HG02981 (cell line): ENCODE results near the gene CRADD.

Experiments
- ATAC-seq: cut with Tn5 transposase; IDR thresholded peaks from one replicate; pipeline ENCODE4 v1.9.1; 2021; ENCODE audit warnings: mild to moderate bottlenecking, moderate library complexity; ENCODE audit not compliant: unreplicated experiment

CRADD gene

GRCh38 chr12:93804392-93805179, 127.4 kb downstream of the CRADD start:
- no peak for ATAC-seq

DNA sequence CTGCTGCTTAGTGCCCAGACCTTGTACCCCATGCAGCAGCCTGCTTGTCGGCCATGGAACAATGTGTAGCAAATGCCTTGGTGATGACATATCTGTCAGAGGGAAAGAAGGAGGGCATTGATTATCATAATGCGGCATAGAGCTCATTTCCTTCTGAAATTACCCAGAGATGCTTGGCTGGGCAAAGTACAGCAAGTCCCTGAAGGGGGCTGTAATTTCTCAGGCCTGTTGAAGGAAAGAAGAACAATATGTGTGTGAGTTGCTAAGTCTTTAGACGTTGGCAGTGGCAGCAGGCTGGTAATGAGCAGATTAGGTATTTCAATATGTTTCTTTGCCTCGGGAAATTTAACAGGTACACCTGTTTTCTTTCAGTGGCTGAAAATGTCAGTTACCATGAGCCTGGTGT, 128.6 kb downstream of the CRADD start:
- ATAC-seq: no peak

DNA sequence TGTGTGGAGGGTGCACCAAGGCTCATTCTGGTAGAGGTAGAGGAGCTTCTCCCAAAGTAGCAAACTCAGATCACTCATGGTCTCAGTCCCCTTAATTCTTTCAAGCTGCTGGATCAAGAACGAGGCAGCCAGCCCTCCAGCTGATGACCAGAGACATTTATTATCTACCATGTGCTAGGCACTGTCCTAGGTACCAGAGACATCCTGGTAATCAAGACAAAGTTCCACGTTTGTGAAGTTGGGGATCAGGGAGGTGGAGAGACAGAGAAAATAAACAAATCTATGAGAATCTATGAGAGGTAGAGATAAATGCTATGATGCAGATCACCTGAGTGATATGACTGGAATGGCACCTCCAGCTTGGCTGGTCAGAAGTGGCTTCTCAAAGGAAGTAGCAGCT, 130.2 kb downstream of the CRADD start:
- ATAC-seq: no peak

DNA sequence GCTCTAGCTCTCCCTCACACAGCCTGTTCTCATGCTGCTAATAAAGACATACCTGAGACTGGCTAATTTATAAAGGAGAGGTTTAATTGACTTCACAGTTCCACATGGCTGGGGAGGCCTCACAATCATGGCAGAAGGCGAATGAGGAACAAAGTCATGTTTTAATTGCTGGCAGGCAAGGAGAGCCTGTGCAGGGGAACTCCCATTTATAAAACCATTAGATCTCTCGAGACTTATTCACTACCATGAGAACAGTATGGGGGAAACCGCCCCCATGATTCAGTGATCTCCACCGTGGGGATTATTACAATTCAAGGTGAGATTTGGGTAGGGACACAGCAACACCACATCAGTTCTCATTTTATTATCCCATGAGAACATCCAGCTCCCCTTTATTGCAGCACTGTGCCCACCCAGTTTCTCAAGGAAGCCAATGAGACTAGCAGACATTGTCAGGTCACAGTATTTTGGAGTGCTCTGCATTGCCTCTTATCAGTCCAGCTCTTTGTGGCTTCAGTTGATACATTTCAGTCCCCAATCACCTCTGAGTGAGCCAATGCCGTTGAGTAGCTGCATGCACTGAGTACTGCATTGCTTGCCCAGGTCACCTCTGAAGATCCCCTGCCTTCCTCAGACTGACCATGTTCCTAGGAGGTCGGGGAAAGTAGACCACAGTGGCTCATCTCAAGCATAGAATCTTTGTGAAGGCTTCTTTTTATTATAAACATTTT, 131.2 kb downstream of the CRADD start:
- ATAC-seq: no peak

DNA sequence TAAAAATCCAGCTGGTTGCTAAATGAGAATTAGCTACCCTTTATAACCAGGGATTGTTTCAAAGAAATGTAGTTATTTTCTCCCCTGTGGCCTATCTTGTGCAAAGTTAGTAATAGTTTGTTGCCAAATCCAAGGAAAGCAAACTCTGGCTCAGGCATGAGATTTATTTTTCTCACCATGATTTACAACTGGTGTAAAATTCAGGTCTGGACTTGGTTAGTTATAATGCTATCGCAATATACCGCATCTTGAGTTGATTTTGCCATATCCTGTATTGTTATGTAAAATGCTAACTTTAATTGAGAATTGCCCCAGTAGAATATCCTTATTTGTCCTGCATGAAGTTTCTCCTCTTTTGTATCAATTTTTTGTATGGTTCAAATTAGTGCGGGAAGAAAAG, 135.5 kb downstream of the CRADD start:
- no peak for ATAC-seq

- no peak for ATAC-seq
These were observed 136.0 kb downstream of the CRADD start for GRCh38 chr12:93813186-93813585.

GRCh38 chr12:93813972-93814821, 137.0 kb downstream of the CRADD start:
- no peak for ATAC-seq

DNA sequence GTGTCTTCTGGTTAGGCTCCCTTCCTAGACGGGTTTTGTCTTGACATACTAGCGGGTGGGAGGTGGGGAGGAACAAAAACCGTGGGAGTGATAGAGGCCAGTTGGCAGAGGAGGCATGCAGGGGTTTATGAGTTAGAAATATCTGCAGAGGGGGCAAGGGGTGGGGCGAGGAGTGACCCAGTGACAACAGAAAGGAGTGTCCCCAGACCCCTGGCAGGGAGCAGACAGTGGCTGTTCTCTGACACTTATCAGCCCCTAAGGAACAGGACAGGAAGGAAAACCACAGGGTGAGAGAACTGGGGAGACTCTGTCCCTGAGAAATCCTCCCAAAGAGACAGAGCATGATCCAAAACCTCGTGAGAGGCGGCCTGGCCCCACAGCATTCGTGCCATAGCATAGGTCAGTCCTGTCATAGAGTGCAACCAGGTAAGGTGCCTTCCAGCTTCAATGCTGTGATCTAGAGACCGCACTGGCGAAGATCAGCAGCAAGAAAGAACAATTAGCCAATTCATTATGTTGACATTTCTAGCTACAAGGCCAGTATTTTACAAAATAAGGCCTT, 141.4 kb downstream of the CRADD start:
- ATAC-seq: no peak

DNA sequence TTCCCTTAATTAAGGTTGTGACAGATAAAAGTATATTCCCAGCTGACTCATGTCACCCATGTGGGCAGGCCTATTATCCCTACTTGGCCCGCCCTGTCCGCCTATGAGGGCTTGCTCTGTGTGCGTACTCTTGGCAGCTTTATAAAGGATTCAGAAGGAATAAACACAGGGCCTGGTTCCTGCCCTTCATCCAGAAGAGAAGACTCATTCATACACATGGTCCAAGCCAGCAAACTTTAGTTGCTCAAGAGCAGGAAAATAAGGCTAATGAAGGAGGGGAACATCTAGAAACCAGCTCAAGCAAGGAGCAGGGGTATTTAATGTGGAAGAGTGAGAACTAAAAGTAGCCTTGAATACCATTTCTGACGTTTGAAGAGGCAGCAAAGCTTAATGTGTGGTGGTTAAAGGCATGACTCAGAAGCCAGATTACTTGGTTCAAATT, 141.9 kb downstream of the CRADD start:
- no peak for ATAC-seq

- ATAC-seq: no peak
These were observed 146.6 kb downstream of the CRADD start for GRCh38 chr12:93823616-93824391.

DNA sequence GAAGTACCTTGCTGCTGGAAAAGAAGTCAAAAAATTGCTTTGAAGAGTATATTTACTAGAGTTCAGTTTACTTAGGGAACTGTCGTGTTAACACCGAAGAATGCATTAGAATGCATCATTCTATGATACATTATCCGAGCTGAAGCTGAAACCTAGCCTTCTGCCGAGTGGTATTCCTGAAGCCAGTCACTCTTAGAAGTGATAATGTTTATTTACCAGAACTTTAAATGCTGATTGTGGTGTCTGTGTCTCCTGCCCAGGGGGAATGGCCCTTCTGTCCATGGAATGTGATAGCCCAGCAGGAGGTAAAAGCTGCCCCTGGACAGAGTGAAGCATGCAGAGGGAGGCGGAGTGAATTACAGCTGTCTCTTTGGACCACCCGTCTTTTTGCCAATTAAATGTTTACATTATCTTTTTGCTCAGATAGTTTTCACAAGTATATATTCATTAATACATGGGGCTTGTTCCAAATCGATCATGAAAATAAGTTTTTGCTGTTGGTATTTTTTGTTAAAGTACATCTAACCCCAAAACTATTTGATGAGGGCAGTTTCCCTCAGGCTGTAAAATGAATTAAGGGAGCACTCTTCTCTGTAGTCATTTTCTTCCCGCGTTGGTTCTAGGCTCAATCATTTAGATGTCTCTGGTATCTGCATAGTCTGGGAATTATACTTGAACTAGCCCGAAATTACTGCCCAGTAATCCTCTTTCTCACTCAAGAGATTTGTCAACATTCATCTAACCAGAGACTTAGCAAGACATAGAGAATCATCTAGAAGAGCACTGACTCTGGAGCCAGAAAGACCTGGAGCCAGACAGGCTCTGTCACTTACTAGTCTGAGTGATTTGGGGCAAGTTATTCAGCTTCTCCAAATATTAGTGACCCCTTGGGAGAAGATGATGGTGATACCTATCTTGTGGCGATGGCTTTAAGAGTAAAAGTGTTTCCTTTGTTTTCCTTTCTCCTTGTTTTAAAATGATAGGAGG, 147.6 kb downstream of the CRADD start:
- ATAC-seq: no peak

DNA sequence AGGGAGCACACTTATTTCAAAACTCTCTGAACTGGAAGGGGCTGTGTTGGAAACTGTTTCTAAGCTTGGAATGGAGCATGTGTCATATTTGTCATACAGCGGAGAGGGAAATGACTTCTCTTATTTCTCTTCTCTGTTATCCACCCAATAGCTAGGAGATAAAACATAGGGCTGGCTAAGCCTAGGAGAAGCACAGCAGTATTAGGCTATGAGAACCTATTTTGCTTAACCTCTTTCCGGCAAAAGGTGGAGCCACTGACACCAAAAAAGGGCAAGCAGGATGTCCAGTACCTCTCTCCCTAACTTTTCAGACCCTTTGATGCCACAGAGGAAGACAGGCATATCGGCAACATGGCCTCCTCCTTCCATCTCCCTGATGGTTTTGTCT, 148.3 kb downstream of the CRADD start:
- ATAC-seq: no peak

DNA sequence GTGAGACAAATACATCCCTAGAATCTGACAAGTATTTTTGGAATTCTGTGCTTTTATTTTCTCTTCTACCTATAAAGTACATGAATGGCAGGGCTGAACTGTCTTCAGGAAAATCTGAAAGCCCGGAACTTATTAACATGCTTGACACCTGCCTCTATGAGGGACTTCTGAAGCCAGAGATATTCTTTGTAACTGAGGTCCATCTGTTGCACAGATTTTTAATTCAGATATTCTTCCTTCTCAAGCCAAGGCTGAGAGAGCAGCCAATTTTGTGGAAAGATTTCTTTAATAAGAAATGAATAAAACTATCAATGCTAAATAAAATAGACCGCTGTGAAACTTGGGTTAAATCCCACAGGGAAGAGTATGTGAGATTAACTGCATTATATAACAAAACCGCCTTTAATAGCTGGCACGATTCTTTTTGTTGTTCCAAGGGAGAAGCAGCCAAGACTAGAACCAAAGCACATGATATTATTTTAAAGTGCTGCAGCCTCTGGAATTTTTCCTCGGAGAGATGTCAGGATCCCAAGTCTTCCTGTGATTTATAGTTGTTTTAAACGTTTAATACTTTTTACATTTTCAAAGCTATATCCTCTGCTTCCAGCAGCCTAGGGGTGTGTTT, 148.9 kb downstream of the CRADD start:
- ATAC-seq: no peak

DNA sequence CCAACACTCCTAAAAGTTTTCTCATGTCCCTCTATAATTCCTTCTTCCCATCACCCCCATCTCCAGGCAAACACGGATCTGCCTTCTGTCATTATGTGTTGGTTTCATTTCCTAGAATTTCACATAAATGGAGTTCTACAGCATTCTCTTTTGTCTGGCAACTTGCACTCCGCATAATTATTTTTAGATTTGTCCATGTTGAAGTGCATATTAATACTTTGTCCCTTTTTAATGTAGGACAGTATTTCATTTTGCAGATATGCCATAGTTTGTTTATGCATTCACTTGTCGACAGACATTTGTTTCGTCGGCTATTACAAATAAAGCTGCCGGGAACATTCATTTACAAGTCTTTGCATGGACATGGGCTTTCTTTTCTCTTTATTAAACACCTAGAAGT, 150.0 kb downstream of the CRADD start:
- ATAC-seq: no peak

GRCh38 chr12:93827669-93828068, 150.5 kb downstream of the CRADD start:
- ATAC-seq: no peak

DNA sequence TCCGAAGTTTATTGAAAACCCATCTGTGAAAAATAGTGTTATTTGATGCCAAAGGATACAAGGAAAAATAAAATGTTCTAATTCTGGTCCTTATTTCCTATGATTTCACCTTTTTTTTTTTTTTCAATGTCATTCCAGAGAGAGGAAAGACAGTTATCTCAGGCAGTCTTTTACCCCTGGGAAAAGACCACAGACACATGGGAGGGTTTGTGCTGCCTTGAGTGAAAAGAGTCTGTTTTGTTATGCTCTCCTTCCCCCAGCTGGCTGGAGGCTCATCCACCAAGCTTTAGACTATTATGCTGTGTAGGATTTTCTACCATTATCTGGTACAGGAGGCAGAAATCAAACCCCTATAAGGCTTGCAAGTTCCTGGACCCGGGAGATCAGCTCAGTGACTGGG, 151.8 kb downstream of the CRADD start:
- ATAC-seq: no peak

DNA sequence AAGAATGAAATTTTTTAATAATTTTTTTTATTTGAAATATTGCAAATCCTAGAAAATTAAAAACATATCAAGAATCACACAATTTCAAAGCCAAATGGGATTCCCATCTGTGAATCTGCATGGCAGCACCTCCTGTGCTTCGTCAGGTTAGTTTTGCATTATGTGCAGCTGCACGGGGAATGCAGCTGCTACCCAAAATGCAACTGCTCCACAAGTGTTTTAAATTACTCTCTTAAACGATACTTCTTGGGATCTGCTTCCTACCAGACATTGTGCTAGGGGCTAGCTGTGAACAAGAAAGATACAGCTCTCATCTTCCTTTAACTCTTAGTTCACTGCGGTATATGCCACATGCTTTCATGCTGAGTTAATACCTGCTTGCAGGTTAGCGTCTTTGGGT, 154.2 kb downstream of the CRADD start:
- no peak for ATAC-seq

GRCh38 chr12:93832131-93832530, 155.0 kb downstream of the CRADD start:
- ATAC-seq: no peak

- no peak for ATAC-seq
These were observed 156.8 kb downstream of the CRADD start for GRCh38 chr12:93833946-93834345.
